Esophagus muscularis mucosa (tissue), 4 donors: ENCODE measurements around the gene PPDPF. TPM values are rescaled to one million over a fixed set of nuclear protein-coding genes. Genes with fewer than 3 reads are reported as not detected.

Source experiments
- DNase-seq: peaks from one replicate; pipeline ENCODE4 v3.0.0-alpha.2; 2017; ENCODE audit errors: extremely low spot score
- H3K27ac ChIP-seq, 4 donors: fragments of 200-600 bp; sonication (generic); replicated peaks in 1 of 4; 1 replicate in 3 of 4; 2 replicates in 1 of 4; pipeline ENCODE4 v1.5.1; 2016 to 2019; ENCODE audit warnings: mild to moderate bottlenecking in 1 of 4
- H3K27me3 ChIP-seq, 4 donors: fragments of 200-600 bp; sonication (generic); one replicate each; pipeline versions ENCODE4 v1.5.1 to v1.6.0; 2016 to 2019
- H3K36me3 ChIP-seq, 4 donors: fragments of 200-600 bp; sonication (generic); one replicate each; pipeline ENCODE4 v1.5.1; 2016 to 2019
- H3K4me1 ChIP-seq, 4 donors: fragments of 200-600 bp; sonication (generic); one replicate each; pipeline ENCODE4 v1.5.1; 2016 to 2019
- H3K4me3 ChIP-seq, 4 donors: fragments of 200-600 bp; sonication (generic); 1 replicate in 2 of 4; 2 replicates in 2 of 4; pipeline ENCODE4 v1.5.1; 2016 to 2019; ENCODE audit warnings: mild to moderate bottlenecking in 4 of 4, moderate library complexity in 1 of 4
- H3K9me3 ChIP-seq, 4 donors: fragments of 200-600 bp; sonication (generic); 1 replicate in 3 of 4; 2 replicates in 1 of 4; pipeline ENCODE4 v1.5.1; 2016 to 2019
- CTCF ChIP-seq, 3 experiments: fragments of 200-600 bp in 2 of 3; fragments of 450-650 bp in 1 of 3; sonication (generic) in 2 of 3; IDR thresholded peaks; one replicate each; pipeline ENCODE4 v1.5.1; 2017 to 2019; ENCODE audit warnings: antibody characterized with exemption in 3 of 3, mild to moderate bottlenecking in 2 of 3, moderate library complexity in 1 of 3
- EP300 ChIP-seq: sonication (generic); formaldehyde crosslinking; IDR thresholded peaks from one replicate; pipeline ENCODE4 v1.6.1; 2017; ENCODE audit warnings: antibody characterized with exemption
- POLR2A ChIP-seq: fragments of 450-650 bp; IDR thresholded peaks from one replicate; pipeline ENCODE4 v1.6.1; 2017; ENCODE audit warnings: antibody characterized with exemption, moderate library complexity, mild to moderate bottlenecking, low read depth
- POLR2AphosphoS5 ChIP-seq, 2 donors: sonication (generic); formaldehyde crosslinking; IDR thresholded peaks; one replicate each; pipeline ENCODE4 v1.6.1; 2017; ENCODE audit warnings: antibody characterized with exemption in 2 of 2
- WGBS: methylation state at CpG from one replicate; pipeline ENCODE4 v1.1.5; 2018; 5-methylcytosine and 5-hydroxymethylcytosine counted together
- intact Hi-C: fragments of 100-400 bp; cut with DNase I; formaldehyde crosslinking; loops from one replicate; pipeline ENCODE4 v1.15.1; 2023
- total RNA-seq, 4 donors: library from RNA; depleted of rRNA; stranded (reverse); fragments of >200 nt; gene quantifications; one replicate each; pipeline versions ENCODE4 v1.1.0 to v1.2.1, GENCODE V29; 2016

PPDPF gene
- total RNA-seq, 4 donors from 2014 or later = 150 to 291 (median 270) TPM

- H3K27ac ChIP-seq = no peak overlapping the region
- intact Hi-C loops = no loop called here
- no peak for TF ChIP-seq POLR2AphosphoS5 (IDR thresholded peaks at IDR 0.05)
- no peak for TF ChIP-seq EP300
- no peak for TF ChIP-seq CTCF (IDR thresholded peaks at IDR 0.05)
- TF ChIP-seq POLR2A = no peak
- no peaks in the 10 kb centered on the region for H3K36me3 ChIP-seq
- H3K27me3 ChIP-seq = peaks cover 5 to 98% (median 45%) of the 10 kb centered on the region in 4 donors
- no peaks in the 10 kb centered on the region for H3K9me3 ChIP-seq
- peaks cover 10 to 17% (median 13%) of the 10 kb centered on the region in 4 donors for H3K4me1 ChIP-seq
- no peak overlapping the region for H3K4me3 ChIP-seq
- DNase-seq = no peak
- WGBS = 36% methylated on average over 11 of the region's 13 CpGs
These were observed 47.6 kb upstream of the PPDPF start for GRCh38 chr20:63472862-63473390.

GRCh38 chr20:63473555-63474449 is 46.8 kb upstream of the PPDPF start:
- Histone ChIP-seq H3K9me3 (no peaks in the 10 kb centered on the region), H3K27ac (no peak overlapping the region), H3K4me3 (no peak overlapping the region), H3K4me1 (peaks cover 10 to 17% (median 13%) of the 10 kb centered on the region in 4 donors), H3K27me3 (peaks cover 5 to 99% (median 50%) of the 10 kb centered on the region in 4 donors), H3K36me3 (no peaks in the 10 kb centered on the region)
- TF ChIP-seq CTCF (IDR thresholded peaks at IDR 0.05) = no peak
- no peak for TF ChIP-seq EP300
- TF ChIP-seq POLR2AphosphoS5 (IDR thresholded peaks at IDR 0.05) = no peak
- no peak for TF ChIP-seq POLR2A
- no peak for DNase-seq
- 39% methylated on average over 27 of the region's 30 CpGs for WGBS
- intact Hi-C loops = no loop called here

GRCh38 chr20:63475209-63475608 is 45.4 kb upstream of the PPDPF start:
- Histone ChIP-seq H3K36me3 (no peaks in the 10 kb centered on the region), H3K9me3 (no peaks in the 10 kb centered on the region), H3K27me3 (peaks cover 5 to 99% (median 54%) of the 10 kb centered on the region in 4 donors), H3K27ac (no peak overlapping the region), H3K4me1 (peaks cover 10 to 17% (median 13%) of the 10 kb centered on the region in 4 donors), H3K4me3 (no peak overlapping the region)
- DNase-seq = no peak
- 13% methylated on average over 14 of the region's 16 CpGs for WGBS
- intact Hi-C loops = no loop called here
- TF ChIP-seq POLR2A (no peak), POLR2AphosphoS5 (IDR thresholded peaks at IDR 0.05) (no peak), EP300 (no peak), CTCF (IDR thresholded peaks at IDR 0.05) (no peak)

- Histone ChIP-seq H3K4me3 (no peak overlapping the region), H3K27me3 (peaks cover 5 to 99% (median 37%) of the 10 kb centered on the region in 4 donors), H3K9me3 (no peaks in the 10 kb centered on the region), H3K27ac (no peak overlapping the region), H3K4me1 (peaks cover 1 to 5% (median 2%) of the 10 kb centered on the region in 4 donors), H3K36me3 (no peaks in the 10 kb centered on the region)
- intact Hi-C loops = no loop called here
- no peak for DNase-seq
- 46% methylated on average over 21 of the region's 21 CpGs for WGBS
- TF ChIP-seq CTCF (IDR thresholded peaks at IDR 0.05) (no peak), EP300 (no peak)
These were observed 43.4 kb upstream of the PPDPF start for GRCh38 chr20:63477061-63477616.
